Heart left ventricle (tissue), 16 donors: ENCODE measurements around the gene LRP5. TPM values are rescaled to one million over a fixed set of nuclear protein-coding genes. Genes with fewer than 3 reads are reported as not detected.

ENCODE experiments used
- ATAC-seq, 4 donors: fragments of 200-7000 bp; cut with Tn5 transposase; one replicate each; pipeline ENCODE4 v1.9.1; 2020 to 2022; ENCODE audit warnings: moderate library complexity in 4 of 4, mild to moderate bottlenecking in 3 of 4, moderate number of reproducible peaks in 1 of 4
- DNase-seq, 5 donors: peaks; one replicate each; pipeline ENCODE4 v3.0.0-alpha.2; 2020
- H3K27ac ChIP-seq, 12 donors: fragments of 200-600 bp; sonication (generic) in 4 of 12; one replicate each; pipeline versions ENCODE4 v1.5.0 to v1.8.0; 2016 to 2022; ENCODE audit warnings: mild to moderate bottlenecking in 2 of 12
- H3K27me3 ChIP-seq, 9 donors: fragments of 200-600 bp; sonication (generic) in 2 of 9; one replicate each; pipeline versions ENCODE4 v1.5.1 to v1.8.0; 2016 to 2022; ENCODE audit warnings: mild to moderate bottlenecking in 3 of 9
- H3K36me3 ChIP-seq, 9 donors: fragments of 200-600 bp; sonication (generic) in 2 of 9; one replicate each; pipeline versions ENCODE4 v1.5.0 to v1.8.0; 2018 to 2022; ENCODE audit warnings: mild to moderate bottlenecking in 2 of 9
- H3K4me1 ChIP-seq, 12 donors: fragments of 200-600 bp; sonication (generic) in 4 of 12; one replicate each; pipeline versions ENCODE4 v1.5.0 to v1.8.0; 2016 to 2022; ENCODE audit warnings: mild to moderate bottlenecking in 3 of 12
- H3K4me3 ChIP-seq, 12 donors: fragments of 200-600 bp; sonication (generic) in 4 of 12; one replicate each; pipeline versions ENCODE4 v1.5.0 to v1.8.0; 2017 to 2022; ENCODE audit warnings: mild to moderate bottlenecking in 9 of 12, moderate library complexity in 4 of 12
- H3K9me3 ChIP-seq, 12 donors: fragments of 200-600 bp; sonication (generic) in 4 of 12; one replicate each; pipeline versions ENCODE4 v1.5.0 to v1.8.0; 2016 to 2022; ENCODE audit warnings: mild to moderate bottlenecking in 1 of 12
- POLR2A ChIP-seq, 2 donors: fragments of 450-650 bp; IDR thresholded peaks; one replicate each; pipeline ENCODE4 v1.6.1; 2017; ENCODE audit warnings: antibody characterized with exemption in 2 of 2, mild to moderate bottlenecking in 2 of 2, moderate library complexity in 2 of 2
- WGBS, 4 donors: extraction: QIAGEN DNeasy Blood & Tissue Kit in 2 of 4; methylation state at CpG; one replicate each; pipeline versions ENCODE4 v1.1.5 to v1.1.7; 2013 to 2018; 5-methylcytosine and 5-hydroxymethylcytosine counted together
- intact Hi-C, 10 donors: fragments of 100-400 bp; cut with DNase I; formaldehyde crosslinking; loops; one replicate each; pipeline versions ENCODE4 v1.11.1 to v1.14.2; 2022
- polyA plus RNA-seq, 2 donors: library from polyadenylated mRNA; stranded (reverse); fragments of 200-250 nt; gene quantifications; one replicate each; pipeline ENCODE4 v1.2.3, GENCODE V29; 2013
- total RNA-seq, 9 donors: library from RNA; depleted of rRNA in 2 of 9; stranded (reverse); fragments of >200 nt in 2 of 9; fragmentation: NEBNext Ultra II Directional in 3 of 9; extraction: Animal tissue kit (Norgen Biotek cat#: 25700) in 3 of 9; gene quantifications; one replicate each; pipeline versions ENCODE4 v1.1.0 to v1.2.4, GENCODE V29; 2016 to 2023
- TF ChIP-seq, protein P1 (sequence below), 12 donors: fragments of 200-600 bp; sonication (generic) in 4 of 12; IDR thresholded peaks; one replicate each; pipeline versions ENCODE4 v1.5.0 to v1.8.0; 2018 to 2022; ENCODE audit warnings: antibody characterized with exemption in 12 of 12, mild to moderate bottlenecking in 5 of 12
- donor health status: ischemic (EF 13 %, LVEDD 7.1; RV severe dilation, severe dysfunction).
- donor health status: healthy with polysubstance abuse.
- donor health status: DM: no; HTN: yes; CAD: no.
- donor health status: DM: no; HTN: no; CAD: no.
- donor health status: ischemic (EF 25% LVEDD 6.9; RV normal size, moderate dysfunction).
- donor health status: ischemic (EF 25% LVEDD 5.7; RV mildly dilated, moderate dysfunction).
- donor health status: healthy.
- donor health status: DM: yes; HTN: yes; CAD: no.
- donor health status: ischemic (EF 35%, LVEDD 5.7; RV mildly dilated, moderate dysfunction).
- donor health status: nonischemic (EF 11% LVEDD 7.7; RV severe dilation, severe dysfunction).
- donor health status: DM: yes; HTN: yes; CAD: no.
- donor health status: PGD.
- donor health status: ischemic (EF 29% LVEDD 5.4; RV normal size, mild dysfunction).
- donor health status: nonischemic (EF 23%, LVEDD 6.1; RV moderate dilation, normal function).

Gene LRP5
- total and polyA plus RNA-seq, 11 donors = 30.2 to 62.5 (median 39.8) TPM

DNA sequence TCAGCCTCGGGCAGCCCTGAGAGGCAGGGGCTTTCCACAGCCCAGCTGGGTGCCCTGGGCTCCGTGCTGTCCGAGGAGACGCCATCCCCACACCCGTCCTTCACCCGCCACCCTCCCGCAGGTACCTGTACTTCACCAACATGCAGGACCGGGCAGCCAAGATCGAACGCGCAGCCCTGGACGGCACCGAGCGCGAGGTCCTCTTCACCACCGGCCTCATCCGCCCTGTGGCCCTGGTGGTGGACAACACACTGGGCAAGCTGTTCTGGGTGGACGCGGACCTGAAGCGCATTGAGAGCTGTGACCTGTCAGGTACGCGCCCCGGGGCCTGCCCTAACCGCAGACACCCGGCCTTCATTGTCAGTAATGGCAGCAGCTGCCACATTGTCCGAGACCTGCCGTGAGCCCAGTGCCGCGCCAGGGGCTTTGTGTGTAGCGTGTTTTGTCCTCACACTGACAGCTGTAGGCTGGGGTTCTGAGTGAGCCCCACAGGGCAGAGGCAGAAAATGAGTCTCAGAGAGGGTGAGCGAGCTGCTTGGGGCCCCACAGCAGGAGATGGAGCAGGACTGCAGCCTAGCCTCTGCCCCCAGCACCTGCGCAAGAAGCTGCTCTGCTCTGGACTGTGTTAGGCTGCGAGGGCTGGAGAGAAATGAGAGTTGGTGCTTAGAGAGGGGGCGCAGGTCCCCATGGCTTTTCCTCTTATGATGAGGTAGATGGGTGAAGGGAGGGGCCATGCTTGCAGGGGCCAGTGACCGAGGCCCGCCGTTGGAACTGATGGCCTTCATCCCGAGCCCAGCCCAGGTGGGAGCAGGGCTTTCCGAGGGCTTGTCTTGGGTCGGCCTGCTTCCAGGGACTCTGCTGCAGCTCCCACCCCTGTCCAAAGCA is 112.8 kb downstream of the LRP5 start:
- no peak overlapping the region for H3K27ac ChIP-seq
- intact Hi-C loops = no loop called here
- no peak overlapping the region for H3K4me3 ChIP-seq
- peaks cover 0 to 16% (median 13%) of the 10 kb centered on the region in 12 donors for H3K9me3 ChIP-seq
- whole genome bisulfite sequencing, 4 donors = 94 to 96% (median 95%) methylated on average over 18 to 40 of the region's 40 CpGs
- ATAC-seq (no peak), DNase-seq (no peak)
- no peak for TF ChIP-seq POLR2A (IDR thresholded peaks at IDR 0.05)
- TF ChIP-seq, protein P1, sequence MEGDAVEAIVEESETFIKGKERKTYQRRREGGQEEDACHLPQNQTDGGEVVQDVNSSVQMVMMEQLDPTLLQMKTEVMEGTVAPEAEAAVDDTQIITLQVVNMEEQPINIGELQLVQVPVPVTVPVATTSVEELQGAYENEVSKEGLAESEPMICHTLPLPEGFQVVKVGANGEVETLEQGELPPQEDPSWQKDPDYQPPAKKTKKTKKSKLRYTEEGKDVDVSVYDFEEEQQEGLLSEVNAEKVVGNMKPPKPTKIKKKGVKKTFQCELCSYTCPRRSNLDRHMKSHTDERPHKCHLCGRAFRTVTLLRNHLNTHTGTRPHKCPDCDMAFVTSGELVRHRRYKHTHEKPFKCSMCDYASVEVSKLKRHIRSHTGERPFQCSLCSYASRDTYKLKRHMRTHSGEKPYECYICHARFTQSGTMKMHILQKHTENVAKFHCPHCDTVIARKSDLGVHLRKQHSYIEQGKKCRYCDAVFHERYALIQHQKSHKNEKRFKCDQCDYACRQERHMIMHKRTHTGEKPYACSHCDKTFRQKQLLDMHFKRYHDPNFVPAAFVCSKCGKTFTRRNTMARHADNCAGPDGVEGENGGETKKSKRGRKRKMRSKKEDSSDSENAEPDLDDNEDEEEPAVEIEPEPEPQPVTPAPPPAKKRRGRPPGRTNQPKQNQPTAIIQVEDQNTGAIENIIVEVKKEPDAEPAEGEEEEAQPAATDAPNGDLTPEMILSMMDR (IDR thresholded peaks at IDR 0.05) = no peak
- peaks cover 4 to 81% (median 60%) of the 10 kb centered on the region in 9 donors for H3K36me3 ChIP-seq
- H3K27me3 ChIP-seq = no peaks in the 10 kb centered on the region
- H3K4me1 ChIP-seq = no peaks in the 10 kb centered on the region

DNA sequence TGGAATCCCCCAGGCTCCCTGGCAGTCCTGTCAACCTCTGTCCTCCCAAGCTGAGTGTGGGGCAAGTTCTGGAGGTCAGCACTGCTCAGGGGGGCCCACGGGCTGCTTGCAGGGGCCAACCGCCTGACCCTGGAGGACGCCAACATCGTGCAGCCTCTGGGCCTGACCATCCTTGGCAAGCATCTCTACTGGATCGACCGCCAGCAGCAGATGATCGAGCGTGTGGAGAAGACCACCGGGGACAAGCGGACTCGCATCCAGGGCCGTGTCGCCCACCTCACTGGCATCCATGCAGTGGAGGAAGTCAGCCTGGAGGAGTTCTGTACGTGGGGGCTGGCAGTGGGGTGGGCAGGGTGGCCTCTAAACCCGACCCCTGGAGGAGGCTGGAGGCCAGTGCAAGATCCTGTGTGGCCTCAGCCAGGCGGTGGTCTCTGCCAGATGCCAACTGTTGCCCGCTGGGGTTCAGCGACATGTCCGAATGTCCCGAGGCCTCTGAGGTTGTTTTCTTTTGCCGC is 113.5 kb downstream of the LRP5 start:
- H3K9me3 ChIP-seq = peaks cover 0 to 18% (median 13%) of the 10 kb centered on the region in 12 donors
- DNase-seq (no peak), ATAC-seq (no peak)
- no peaks in the 10 kb centered on the region for H3K4me1 ChIP-seq
- no peak for TF ChIP-seq POLR2A (IDR thresholded peaks at IDR 0.05)
- TF ChIP-seq, protein P1 (IDR thresholded peaks at IDR 0.05) = no peak
- H3K27ac ChIP-seq = no peak overlapping the region
- intact Hi-C loops = no loop called here
- no peaks in the 10 kb centered on the region for H3K27me3 ChIP-seq
- H3K36me3 ChIP-seq = peaks cover 4 to 81% (median 67%) of the 10 kb centered on the region in 9 donors
- 92 to 98% (median 95%) methylated on average over 16 to 21 of the region's 21 CpGs for WGBS, 4 donors
- no peak overlapping the region for H3K4me3 ChIP-seq

DNA sequence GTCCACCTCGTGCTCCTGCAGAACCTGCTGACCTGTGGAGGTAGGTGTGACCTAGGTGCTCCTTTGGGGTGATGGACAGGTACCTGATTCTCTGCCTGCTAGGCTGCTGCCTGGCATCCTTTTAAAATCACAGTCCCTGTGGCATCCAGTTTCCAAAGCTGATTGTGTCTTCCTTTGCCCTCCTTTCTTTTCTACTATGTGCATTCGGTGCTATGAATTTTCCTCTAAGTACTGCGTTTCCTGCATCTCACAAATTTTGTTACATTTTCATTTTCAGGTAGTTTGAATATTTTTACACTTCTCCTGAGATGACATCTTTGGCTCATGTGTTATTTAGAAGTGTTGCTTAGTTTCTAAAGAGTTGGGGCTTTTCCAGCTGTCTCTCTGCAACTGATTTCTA is 117.3 kb downstream of the LRP5 start:
- H3K4me1 ChIP-seq = peaks cover 0 to 17% (median 12%) of the 10 kb centered on the region in 12 donors
- ATAC-seq = no peak
- WGBS, 4 donors = 95 to 98% (median 97%) methylated on average over 3 of the region's 3 CpGs
- no peaks in the 10 kb centered on the region for H3K27me3 ChIP-seq
- intact Hi-C loops = no loop called here
- H3K36me3 ChIP-seq = peaks cover 4 to 88% (median 66%) of the 10 kb centered on the region in 9 donors
- no peak overlapping the region for H3K4me3 ChIP-seq
- no peak for DNase-seq
- no peak for TF ChIP-seq POLR2A (IDR thresholded peaks at IDR 0.05)
- TF ChIP-seq, protein P1 (IDR thresholded peaks at IDR 0.05) = no peak
- peaks cover 0 to 18% (median 13%) of the 10 kb centered on the region in 12 donors for H3K9me3 ChIP-seq
- no peak overlapping the region for H3K27ac ChIP-seq

DNA sequence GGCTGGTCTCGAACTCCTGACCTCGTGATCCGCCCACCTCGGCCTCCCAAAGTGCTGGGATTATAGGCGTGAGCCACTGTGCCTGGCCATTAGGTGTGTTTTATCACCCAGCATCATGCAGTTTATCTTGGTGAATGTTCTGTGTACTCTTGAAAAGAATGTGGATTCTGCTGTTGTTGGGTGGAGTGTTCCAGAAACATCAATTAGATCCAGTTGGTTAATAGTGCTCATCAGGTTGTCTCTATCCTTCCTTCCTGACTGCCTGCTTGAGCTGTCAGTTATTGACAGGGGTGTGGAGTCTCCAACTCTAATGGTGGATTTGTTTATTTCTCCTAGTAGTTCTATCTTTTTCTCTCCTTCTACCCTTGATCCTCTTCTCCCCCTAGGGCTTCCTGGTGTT is 118.0 kb downstream of the LRP5 start:
- Histone ChIP-seq H3K27ac (no peak overlapping the region), H3K27me3 (no peaks in the 10 kb centered on the region), H3K4me1 (peaks cover 0 to 23% (median 12%) of the 10 kb centered on the region in 12 donors), H3K4me3 (no peak overlapping the region), H3K36me3 (peaks cover 4 to 88% (median 66%) of the 10 kb centered on the region in 9 donors), H3K9me3 (peaks cover 0 to 18% (median 13%) of the 10 kb centered on the region in 12 donors)
- DNase-seq = no peak
- WGBS, 4 donors = 88 to 100% (median 96%) methylated on average over 5 of the region's 5 CpGs
- intact Hi-C loops = no loop called here
- no peak for ATAC-seq
- TF ChIP-seq, protein P1 (IDR thresholded peaks at IDR 0.05) = no peak
- no peak for TF ChIP-seq POLR2A (IDR thresholded peaks at IDR 0.05)
